Progenitor cell of endocrine pancreas (in vitro differentiated cells): ENCODE results near the gene SAMD8. TPM values are rescaled to one million over a fixed set of nuclear protein-coding genes. Genes with fewer than 3 reads are reported as not detected.
"Not testable (repeated sequence)": the region's sequence is repeated elsewhere in the genome, so short reads cannot be mapped to it uniquely, and the experiment has no call there.

Experiments
- DNase-seq: peaks from one replicate; pipeline ENCODE4 v3.0.0; 2021; ENCODE audit warnings: low spot score; ENCODE audit not compliant: unreplicated experiment
- H3K27ac Mint-ChIP-seq: 2 replicates; pipeline ENCODE4 v1.8.0; 2021; ENCODE audit warnings: mild to moderate bottlenecking, moderate library complexity, mixed read lengths
- H3K27me3 Mint-ChIP-seq: 2 replicates; pipeline ENCODE4 v1.8.0; 2021; ENCODE audit warnings: mixed read lengths
- H3K36me3 Mint-ChIP-seq: 2 replicates; pipeline ENCODE4 v1.8.0; 2022; ENCODE audit warnings: mixed read lengths; ENCODE audit not compliant: insufficient read depth
- H3K4me1 Mint-ChIP-seq: 2 replicates; pipeline ENCODE4 v1.8.0; 2021; ENCODE audit warnings: low read depth, mixed read lengths
- H3K4me3 Mint-ChIP-seq: 2 replicates; pipeline ENCODE4 v1.8.0; 2021; ENCODE audit warnings: low read depth, mild to moderate bottlenecking, moderate library complexity, mixed read lengths
- H3K9me3 Mint-ChIP-seq: 2 replicates; pipeline ENCODE4 v1.8.0; 2021; ENCODE audit warnings: low read depth, mixed read lengths
- CTCF ChIP-seq: fragments of 200-600 bp; sonication (generic); IDR thresholded peaks from one replicate; pipeline ENCODE4 v1.5.0; 2021; ENCODE audit warnings: antibody characterized with exemption, mild to moderate bottlenecking; ENCODE audit not compliant: unreplicated experiment
- total RNA-seq: library from RNA; stranded (reverse); gene quantifications from 2 replicates; pipeline ENCODE4 v1.2.1, GENCODE V29; 2021

SAMD8 gene
- total RNA-seq, 1 donor from 2014 or later = 17.4 TPM

GRCh38 chr10:75189266-75190096, 78.0 kb downstream of the SAMD8 start:
- DNase-seq = no peak
- H3K27me3 Mint-ChIP-seq = no peaks in the 10 kb centered on the region
- no peaks in the 10 kb centered on the region for H3K36me3 Mint-ChIP-seq
- no peak for TF ChIP-seq CTCF
- H3K9me3 Mint-ChIP-seq = no peaks in the 10 kb centered on the region
- H3K4me3 Mint-ChIP-seq = no peak overlapping the region
- peak overlapping the region; percentile 39 for H3K27ac Mint-ChIP-seq
- H3K4me1 Mint-ChIP-seq = peaks cover 16% of the 10 kb centered on the region

GRCh38 chr10:75191821-75192568, 80.5 kb downstream of the SAMD8 start:
- Mint-ChIP-seq H3K4me1 (peaks cover 14% of the 10 kb centered on the region), H3K36me3 (no peaks in the 10 kb centered on the region), H3K9me3 (no peaks in the 10 kb centered on the region), H3K27ac (peak overlapping the region; percentile 90), H3K27me3 (no peaks in the 10 kb centered on the region), H3K4me3 (no peak overlapping the region)
- TF ChIP-seq CTCF = peak; percentile 10
- DNase-seq = no peak

- not testable (repeated sequence) for H3K27me3 Mint-ChIP-seq, H3K27ac Mint-ChIP-seq, H3K9me3 Mint-ChIP-seq, H3K36me3 Mint-ChIP-seq, H3K4me3 Mint-ChIP-seq, DNase-seq
- peaks cover 11% of the 10 kb centered on the region for H3K4me1 Mint-ChIP-seq
Observed at GRCh38 chr10:75194625-75195024, 83.2 kb downstream of the SAMD8 start.

- no peak for TF ChIP-seq CTCF
Observed at GRCh38 chr10:75195035-75195763, 83.7 kb downstream of the SAMD8 start.

GRCh38 chr10:75197066-75197465, 85.6 kb downstream of the SAMD8 start:
- peaks cover 5% of the 10 kb centered on the region for H3K4me1 Mint-ChIP-seq
- no peak overlapping the region for H3K4me3 Mint-ChIP-seq
- H3K9me3 Mint-ChIP-seq = no peaks in the 10 kb centered on the region
- H3K27me3 Mint-ChIP-seq = no peaks in the 10 kb centered on the region
- no peak for TF ChIP-seq CTCF
- no peak for DNase-seq
- H3K27ac Mint-ChIP-seq = no peak overlapping the region
- H3K36me3 Mint-ChIP-seq = no peaks in the 10 kb centered on the region

More at GRCh38 chr10:75195035-75195763, 83.7 kb downstream of the SAMD8 start:
- peaks cover 9% of the 10 kb centered on the region for H3K4me1 Mint-ChIP-seq
- no peak overlapping the region for H3K4me3 Mint-ChIP-seq
- no peaks in the 10 kb centered on the region for H3K27me3 Mint-ChIP-seq
- no peaks in the 10 kb centered on the region for H3K36me3 Mint-ChIP-seq
- no peak overlapping the region for H3K27ac Mint-ChIP-seq
- DNase-seq = no peak
- H3K9me3 Mint-ChIP-seq = no peaks in the 10 kb centered on the region
